GM23338 (cell line): ENCODE data around the gene BEST2. TPM values are rescaled to one million over a fixed set of nuclear protein-coding genes. Genes with fewer than 3 reads are reported as not detected.
"Not testable (repeated sequence)": the region's sequence is repeated elsewhere in the genome, so short reads cannot be mapped to it uniquely, and the experiment has no call there.

Experiments
- ATAC-seq: fragments of 200-7000 bp; cut with Tn5 transposase; 3 replicates; pipeline ENCODE4 v1.9.1; 2020
- DNase-seq: peaks from one replicate; pipeline ENCODE4 v3.0.0-alpha.2; 2015; ENCODE audit warnings: low spot score
- H2AFZ ChIP-seq: fragments of 200-600 bp; sonication (generic); 2 replicates; pipeline ENCODE4 v1.8.0; 2016; ENCODE audit warnings: antibody characterized with exemption, mild to moderate bottlenecking, moderate library complexity
- H3F3A ChIP-seq: fragments of 200-600 bp; sonication (generic); replicated peaks from 2 replicates; pipeline ENCODE4 v1.8.0; 2017; ENCODE audit warnings: antibody characterized with exemption, mixed run types, low read depth
- H3K27ac ChIP-seq: fragments of 200-600 bp; sonication (generic); 2 replicates; pipeline ENCODE4 v1.6.1; 2016; ENCODE audit warnings: low read depth
- H3K27me3 ChIP-seq: fragments of 200-600 bp; sonication (generic); 2 replicates; pipeline ENCODE4 v1.8.0; 2016; ENCODE audit warnings: mild to moderate bottlenecking, mixed run types, moderate library complexity; ENCODE audit not compliant: insufficient read depth
- H3K36me3 ChIP-seq: fragments of 200-600 bp; sonication (generic); 2 replicates; pipeline ENCODE4 v1.8.0; 2016; ENCODE audit warnings: mild to moderate bottlenecking; ENCODE audit not compliant: insufficient read depth
- H3K4me1 ChIP-seq: fragments of 200-600 bp; sonication (generic); 2 replicates; pipeline ENCODE4 v1.8.0; 2016; ENCODE audit warnings: mild to moderate bottlenecking, moderate library complexity; ENCODE audit not compliant: insufficient read depth
- H3K4me2 ChIP-seq: fragments of 200-600 bp; sonication (generic); 2 replicates; pipeline ENCODE4 v1.7.1; 2017; ENCODE audit warnings: mixed run types
- H3K4me3 ChIP-seq: fragments of 200-600 bp; sonication (generic); 2 replicates; pipeline ENCODE4 v1.6.1; 2016; ENCODE audit warnings: mixed run types
- H3K79me2 ChIP-seq: fragments of 200-600 bp; sonication (generic); replicated peaks from 2 replicates; pipeline ENCODE4 v1.8.0; 2017; ENCODE audit warnings: mild to moderate bottlenecking; ENCODE audit not compliant: insufficient read depth
- H3K9me2 ChIP-seq: fragments of 200-600 bp; sonication (generic); 2 replicates; pipeline ENCODE4 v1.8.0; 2017; ENCODE audit not compliant: insufficient read depth
- H4K20me1 ChIP-seq: fragments of 200-600 bp; sonication (generic); replicated peaks from 2 replicates; pipeline ENCODE4 v1.8.0; 2017; ENCODE audit warnings: mild to moderate bottlenecking; ENCODE audit not compliant: insufficient read depth
- H3K27ac Mint-ChIP-seq: 2 replicates; pipeline ENCODE4 v1.8.0; 2020; ENCODE audit warnings: inconsistent platforms, mild to moderate bottlenecking, moderate library complexity, mixed read lengths
- H3K27me3 Mint-ChIP-seq: 3 replicates; pipeline ENCODE4 v1.8.0; 2022; ENCODE audit warnings: low read depth, mild to moderate bottlenecking, moderate library complexity, mixed read lengths, inconsistent platforms; ENCODE audit not compliant: insufficient read depth, poor library complexity
- H3K36me3 Mint-ChIP-seq: 3 replicates; pipeline ENCODE4 v1.8.0; 2021; ENCODE audit warnings: low read depth, mild to moderate bottlenecking, inconsistent platforms, moderate library complexity, mixed read lengths
- H3K4me1 Mint-ChIP-seq: 3 replicates; pipeline ENCODE4 v1.8.0; 2020; ENCODE audit warnings: mild to moderate bottlenecking, inconsistent platforms, mixed read lengths
- H3K4me3 Mint-ChIP-seq: 3 replicates; pipeline ENCODE4 v1.8.0; 2021; ENCODE audit warnings: moderate library complexity, mild to moderate bottlenecking, inconsistent platforms, mixed read lengths
- H3K9me3 Mint-ChIP-seq: 3 replicates; pipeline ENCODE4 v1.8.0; 2020; ENCODE audit warnings: moderate library complexity, mild to moderate bottlenecking, inconsistent platforms, mixed read lengths
- ZNF331 ChIP-seq: fragments of 250-450 bp; sonication (Bioruptor Pico); IDR thresholded peaks from 2 replicates; pipeline ENCODE4 v1.5.0; 2020; ENCODE audit warnings: low read depth, mild to moderate bottlenecking, moderate library complexity
- polyA plus RNA-seq: library from polyadenylated mRNA; unstranded; fragments of >200 nt; fragmentation: Nextera tagmentation; extraction: Ambion mirVana; gene quantifications from 2 replicates; pipeline ENCODE4 v1.2.1, GENCODE V29; 2016
- total RNA-seq: library from RNA; depleted of rRNA; stranded (reverse); fragments of >200 nt; shearing (Covaris generic); gene quantifications from 2 replicates; pipeline ENCODE4 v1.2.3, GENCODE V29; 2014
- TF ChIP-seq, protein P1 (sequence below): fragments of 250-450 bp; sonication (Bioruptor Pico); IDR thresholded peaks from 2 replicates; pipeline ENCODE4 v1.5.0; 2020; ENCODE audit warnings: mild to moderate bottlenecking, moderate library complexity

Gene BEST2
- total and polyA plus RNA-seq, 2 experiments from 2014 or later, result 1.2 to 10.4 TPM

DNA sequence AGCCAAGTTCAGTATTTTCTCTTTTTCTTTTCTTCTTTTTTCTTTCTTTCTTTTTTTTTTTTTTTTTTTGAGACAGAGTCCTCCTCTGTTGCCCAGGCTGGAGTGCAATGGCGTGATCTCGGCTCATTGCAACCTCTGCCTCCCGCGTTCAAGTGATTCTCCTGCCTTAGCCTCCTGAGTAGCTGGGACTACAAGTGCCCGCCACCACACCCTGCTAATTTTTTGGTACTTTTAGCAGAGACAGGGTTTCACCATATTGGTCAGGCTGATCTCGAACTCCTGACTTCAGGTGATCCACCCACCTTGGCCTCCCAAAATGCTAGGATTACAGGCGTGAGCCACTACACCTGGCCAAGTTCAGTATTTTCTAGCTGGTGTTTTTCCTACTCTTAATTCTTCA, 46.0 kb downstream of the BEST2 start:
- H3K27ac Mint-ChIP-seq, H3K4me3 Mint-ChIP-seq, H3K27ac ChIP-seq, H3K4me2 ChIP-seq, DNase-seq, H3K4me3 ChIP-seq, H3K9me2 ChIP-seq, H4K20me1 ChIP-seq, ATAC-seq, H2AFZ ChIP-seq, H3K36me3 ChIP-seq, H3K9me3 Mint-ChIP-seq: not testable (repeated sequence)
- Histone ChIP-seq H3K27me3 (peaks cover 12% of the 10 kb centered on the region), H3K79me2 (peaks cover 13% of the 10 kb centered on the region), H3K4me1 (peaks cover 26% of the 10 kb centered on the region), H3F3A (peaks cover 29% of the 10 kb centered on the region)
- Mint-ChIP-seq H3K4me1 (peaks cover 26% of the 10 kb centered on the region), H3K36me3 (peaks cover 49% of the 10 kb centered on the region), H3K27me3 (peaks cover 20% of the 10 kb centered on the region)

DNA sequence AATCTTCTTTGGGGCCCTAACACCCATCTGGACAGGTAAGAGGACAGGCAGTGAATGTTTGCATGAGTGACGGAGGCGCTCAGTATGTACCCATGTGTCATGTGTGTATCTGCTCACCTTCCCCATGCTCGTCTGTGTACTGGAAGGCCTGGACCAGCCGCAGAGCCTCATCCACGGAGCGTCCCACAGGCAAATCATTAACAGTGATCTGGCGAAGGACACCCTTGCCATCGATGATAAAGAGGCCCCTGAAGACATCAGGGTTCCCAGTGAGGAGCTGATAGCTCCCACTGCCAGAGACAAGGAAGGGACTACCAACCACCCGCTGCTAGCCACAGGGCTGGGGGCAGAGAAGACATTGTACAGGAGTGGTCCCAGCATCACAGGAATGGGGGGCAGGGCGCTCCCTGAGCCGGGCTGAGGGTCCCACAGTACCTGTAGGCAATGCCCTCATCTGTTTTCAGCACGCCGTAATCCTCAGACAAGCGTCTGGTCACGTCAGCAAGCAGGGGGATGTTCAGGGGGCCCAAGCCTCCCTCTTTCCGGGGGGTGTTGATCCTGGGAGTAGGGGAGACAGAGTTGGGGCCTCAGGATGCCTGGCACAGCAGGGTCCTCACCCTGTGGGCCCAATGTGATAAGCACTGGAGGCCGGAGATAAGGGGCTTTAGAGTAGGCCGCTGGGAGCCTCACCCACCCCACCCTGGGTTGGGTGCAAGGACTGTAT, 48.3 kb downstream of the BEST2 start:
- Mint-ChIP-seq H3K4me1 (peaks cover 22% of the 10 kb centered on the region), H3K27ac (no peak overlapping the region), H3K9me3 (no peaks in the 10 kb centered on the region), H3K27me3 (peaks cover 4% of the 10 kb centered on the region), H3K4me3 (peak overlapping the region; percentile 93), H3K36me3 (peaks cover 46% of the 10 kb centered on the region)
- Histone ChIP-seq H3F3A (peaks cover 22% of the 10 kb centered on the region), H3K9me2 (no peaks in the 10 kb centered on the region), H4K20me1 (no peaks in the 10 kb centered on the region), H3K79me2 (peaks cover 13% of the 10 kb centered on the region), H3K4me3 (peak overlapping the region; percentile 99; the same call in 1 of the 2 replicates), H3K27me3 (peaks cover 10% of the 10 kb centered on the region), H3K36me3 (peaks cover 9% of the 10 kb centered on the region; the same call in 1 of the 2 replicates), H3K27ac (no peak overlapping the region), H2AFZ (no peak overlapping the region), H3K4me2 (no peak overlapping the region), H3K4me1 (peaks cover 16% of the 10 kb centered on the region)
- no peak for DNase-seq
- no peak for TF ChIP-seq ZNF331 (CRISPR knock-in tag)
- TF ChIP-seq, protein P1, sequence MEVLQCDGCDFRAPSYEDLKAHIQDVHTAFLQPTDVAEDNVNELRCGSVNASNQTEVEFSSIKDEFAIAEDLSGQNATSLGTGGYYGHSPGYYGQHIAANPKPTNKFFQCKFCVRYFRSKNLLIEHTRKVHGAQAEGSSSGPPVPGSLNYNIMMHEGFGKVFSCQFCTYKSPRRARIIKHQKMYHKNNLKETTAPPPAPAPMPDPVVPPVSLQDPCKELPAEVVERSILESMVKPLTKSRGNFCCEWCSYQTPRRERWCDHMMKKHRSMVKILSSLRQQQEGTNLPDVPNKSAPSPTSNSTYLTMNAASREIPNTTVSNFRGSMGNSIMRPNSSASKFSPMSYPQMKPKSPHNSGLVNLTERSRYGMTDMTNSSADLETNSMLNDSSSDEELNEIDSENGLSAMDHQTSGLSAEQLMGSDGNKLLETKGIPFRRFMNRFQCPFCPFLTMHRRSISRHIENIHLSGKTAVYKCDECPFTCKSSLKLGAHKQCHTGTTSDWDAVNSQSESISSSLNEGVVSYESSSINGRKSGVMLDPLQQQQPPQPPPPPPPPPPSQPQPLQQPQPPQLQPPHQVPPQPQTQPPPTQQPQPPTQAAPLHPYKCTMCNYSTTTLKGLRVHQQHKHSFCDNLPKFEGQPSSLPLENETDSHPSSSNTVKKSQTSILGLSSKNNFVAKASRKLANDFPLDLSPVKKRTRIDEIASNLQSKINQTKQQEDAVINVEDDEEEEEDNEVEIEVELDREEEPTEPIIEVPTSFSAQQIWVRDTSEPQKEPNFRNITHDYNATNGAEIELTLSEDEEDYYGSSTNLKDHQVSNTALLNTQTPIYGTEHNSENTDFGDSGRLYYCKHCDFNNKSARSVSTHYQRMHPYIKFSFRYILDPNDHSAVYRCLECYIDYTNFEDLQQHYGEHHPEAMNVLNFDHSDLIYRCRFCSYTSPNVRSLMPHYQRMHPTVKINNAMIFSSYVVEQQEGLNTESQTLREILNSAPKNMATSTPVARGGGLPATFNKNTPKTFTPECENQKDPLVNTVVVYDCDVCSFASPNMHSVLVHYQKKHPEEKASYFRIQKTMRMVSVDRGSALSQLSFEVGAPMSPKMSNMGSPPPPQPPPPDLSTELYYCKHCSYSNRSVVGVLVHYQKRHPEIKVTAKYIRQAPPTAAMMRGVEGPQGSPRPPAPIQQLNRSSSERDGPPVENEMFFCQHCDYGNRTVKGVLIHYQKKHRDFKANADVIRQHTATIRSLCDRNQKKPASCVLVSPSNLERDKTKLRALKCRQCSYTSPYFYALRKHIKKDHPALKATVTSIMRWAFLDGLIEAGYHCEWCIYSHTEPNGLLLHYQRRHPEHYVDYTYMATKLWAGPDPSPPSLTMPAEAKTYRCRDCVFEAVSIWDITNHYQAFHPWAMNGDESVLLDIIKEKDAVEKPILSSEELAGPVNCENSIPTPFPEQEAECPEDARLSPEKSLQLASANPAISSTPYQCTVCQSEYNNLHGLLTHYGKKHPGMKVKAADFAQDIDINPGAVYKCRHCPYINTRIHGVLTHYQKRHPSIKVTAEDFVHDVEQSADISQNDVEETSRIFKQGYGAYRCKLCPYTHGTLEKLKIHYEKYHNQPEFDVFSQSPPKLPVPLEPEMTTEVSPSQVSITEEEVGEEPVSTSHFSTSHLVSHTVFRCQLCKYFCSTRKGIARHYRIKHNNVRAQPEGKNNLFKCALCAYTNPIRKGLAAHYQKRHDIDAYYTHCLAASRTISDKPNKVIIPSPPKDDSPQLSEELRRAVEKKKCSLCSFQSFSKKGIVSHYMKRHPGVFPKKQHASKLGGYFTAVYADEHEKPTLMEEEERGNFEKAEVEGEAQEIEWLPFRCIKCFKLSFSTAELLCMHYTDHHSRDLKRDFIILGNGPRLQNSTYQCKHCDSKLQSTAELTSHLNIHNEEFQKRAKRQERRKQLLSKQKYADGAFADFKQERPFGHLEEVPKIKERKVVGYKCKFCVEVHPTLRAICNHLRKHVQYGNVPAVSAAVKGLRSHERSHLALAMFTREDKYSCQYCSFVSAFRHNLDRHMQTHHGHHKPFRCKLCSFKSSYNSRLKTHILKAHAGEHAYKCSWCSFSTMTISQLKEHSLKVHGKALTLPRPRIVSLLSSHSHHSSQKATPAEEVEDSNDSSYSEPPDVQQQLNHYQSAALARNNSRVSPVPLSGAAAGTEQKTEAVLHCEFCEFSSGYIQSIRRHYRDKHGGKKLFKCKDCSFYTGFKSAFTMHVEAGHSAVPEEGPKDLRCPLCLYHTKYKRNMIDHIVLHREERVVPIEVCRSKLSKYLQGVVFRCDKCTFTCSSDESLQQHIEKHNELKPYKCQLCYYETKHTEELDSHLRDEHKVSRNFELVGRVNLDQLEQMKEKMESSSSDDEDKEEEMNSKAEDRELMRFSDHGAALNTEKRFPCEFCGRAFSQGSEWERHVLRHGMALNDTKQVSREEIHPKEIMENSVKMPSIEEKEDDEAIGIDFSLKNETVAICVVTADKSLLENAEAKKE (CRISPR knock-in tag), result no peak
- ATAC-seq, result no peak
